ENCODE data around the gene SSBP4.

DNA sequence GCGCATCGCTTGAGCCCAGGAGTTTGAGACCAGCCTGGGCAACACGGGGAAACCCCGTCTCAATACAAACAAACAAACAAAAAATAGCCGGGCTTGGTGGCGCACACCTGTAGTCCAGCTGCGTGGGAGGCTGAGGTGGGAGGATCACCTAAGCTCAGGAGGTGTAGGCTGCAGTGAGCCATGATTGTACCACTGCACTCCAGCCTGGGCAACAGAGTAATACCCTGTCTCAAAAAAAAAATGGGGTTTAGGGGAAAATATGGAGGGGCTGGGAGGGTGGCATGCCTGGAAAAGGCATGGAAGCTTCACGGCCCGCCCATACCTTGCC lies 20.7 kb downstream of the SSBP4 start:
- TF ChIP-seq, protein P1, sequence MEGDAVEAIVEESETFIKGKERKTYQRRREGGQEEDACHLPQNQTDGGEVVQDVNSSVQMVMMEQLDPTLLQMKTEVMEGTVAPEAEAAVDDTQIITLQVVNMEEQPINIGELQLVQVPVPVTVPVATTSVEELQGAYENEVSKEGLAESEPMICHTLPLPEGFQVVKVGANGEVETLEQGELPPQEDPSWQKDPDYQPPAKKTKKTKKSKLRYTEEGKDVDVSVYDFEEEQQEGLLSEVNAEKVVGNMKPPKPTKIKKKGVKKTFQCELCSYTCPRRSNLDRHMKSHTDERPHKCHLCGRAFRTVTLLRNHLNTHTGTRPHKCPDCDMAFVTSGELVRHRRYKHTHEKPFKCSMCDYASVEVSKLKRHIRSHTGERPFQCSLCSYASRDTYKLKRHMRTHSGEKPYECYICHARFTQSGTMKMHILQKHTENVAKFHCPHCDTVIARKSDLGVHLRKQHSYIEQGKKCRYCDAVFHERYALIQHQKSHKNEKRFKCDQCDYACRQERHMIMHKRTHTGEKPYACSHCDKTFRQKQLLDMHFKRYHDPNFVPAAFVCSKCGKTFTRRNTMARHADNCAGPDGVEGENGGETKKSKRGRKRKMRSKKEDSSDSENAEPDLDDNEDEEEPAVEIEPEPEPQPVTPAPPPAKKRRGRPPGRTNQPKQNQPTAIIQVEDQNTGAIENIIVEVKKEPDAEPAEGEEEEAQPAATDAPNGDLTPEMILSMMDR (conservative IDR thresholded peaks at IDR 0.05; ENCODE audit: low read depth, low read length), result no peak
- TF ChIP-seq EZH2 (IDR thresholded peaks at IDR 0.05; ENCODE audit: low read length, unreplicated experiment), result no peak

Measured in PC-3 (cell line).